ENCODE data around the gene ACCS.

The ACCS gene

GRCh38 chr11:44110231-44110679, 44.2 kb downstream of the ACCS start:
- no peaks in the 10 kb centered on the region for H3K4me1 ChIP-seq
- peak; percentile 54 to 57 for TF ChIP-seq CTCF (IDR thresholded peaks at IDR 0.05)
- intact Hi-C loops (cut with DNase I; ENCODE audit: low total_unique reads), result no loop called here
- no peaks in the 10 kb centered on the region for H3K9me3 ChIP-seq
- no peak overlapping the region for H3K4me3 ChIP-seq
- peak in 1 of 2 donors; percentile 49 for DNase-seq
- peaks cover 32 to 45% (median 42%) of the 10 kb centered on the region in 3 donors for H3K36me3 ChIP-seq
- no peak overlapping the region for H3K27ac ChIP-seq
- H3K27me3 ChIP-seq, result no peaks in the 10 kb centered on the region

GRCh38 chr11:44112091-44112821, 46.2 kb downstream of the ACCS start:
- peaks cover 44 to 56% (median 45%) of the 10 kb centered on the region in 3 donors for H3K36me3 ChIP-seq
- H3K4me1 ChIP-seq, result no peaks in the 10 kb centered on the region
- H3K4me3 ChIP-seq, result no peak overlapping the region
- no peaks in the 10 kb centered on the region for H3K9me3 ChIP-seq
- H3K27ac ChIP-seq, result no peak overlapping the region
- intact Hi-C loops (cut with DNase I; ENCODE audit: low total_unique reads), result no loop called here
- DNase-seq, result no peak
- no peaks in the 10 kb centered on the region for H3K27me3 ChIP-seq
- no peak for TF ChIP-seq CTCF (IDR thresholded peaks at IDR 0.05)

DNA sequence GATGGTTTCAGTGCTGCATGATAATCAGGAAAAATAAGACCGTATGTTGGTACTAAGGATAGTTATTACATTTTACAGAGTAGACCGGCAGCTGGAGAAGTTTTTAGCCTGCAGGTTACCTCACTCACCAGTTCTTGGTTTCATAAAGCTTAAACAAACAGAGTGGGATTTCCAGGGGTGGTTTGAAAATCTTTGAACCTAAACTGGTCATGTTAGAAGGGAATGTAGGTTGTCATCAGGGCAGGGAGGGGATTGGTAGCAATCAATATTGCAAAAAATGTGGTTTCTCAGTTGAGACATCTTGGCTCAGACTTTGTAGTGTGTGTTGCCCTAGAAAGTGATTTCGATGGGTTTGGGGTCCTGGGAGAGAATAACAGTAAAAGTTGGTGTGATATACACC, 46.9 kb downstream of the ACCS start:
- peaks cover 38 to 58% (median 40%) of the 10 kb centered on the region in 3 donors for H3K36me3 ChIP-seq
- H3K27me3 ChIP-seq, result no peaks in the 10 kb centered on the region
- DNase-seq, result no peak
- H3K4me3 ChIP-seq, result no peak overlapping the region
- no peak overlapping the region for H3K27ac ChIP-seq
- intact Hi-C loops (cut with DNase I; ENCODE audit: low total_unique reads), result no loop called here
- TF ChIP-seq CTCF (IDR thresholded peaks at IDR 0.05), result no peak
- H3K4me1 ChIP-seq, result no peaks in the 10 kb centered on the region
- no peaks in the 10 kb centered on the region for H3K9me3 ChIP-seq

DNA sequence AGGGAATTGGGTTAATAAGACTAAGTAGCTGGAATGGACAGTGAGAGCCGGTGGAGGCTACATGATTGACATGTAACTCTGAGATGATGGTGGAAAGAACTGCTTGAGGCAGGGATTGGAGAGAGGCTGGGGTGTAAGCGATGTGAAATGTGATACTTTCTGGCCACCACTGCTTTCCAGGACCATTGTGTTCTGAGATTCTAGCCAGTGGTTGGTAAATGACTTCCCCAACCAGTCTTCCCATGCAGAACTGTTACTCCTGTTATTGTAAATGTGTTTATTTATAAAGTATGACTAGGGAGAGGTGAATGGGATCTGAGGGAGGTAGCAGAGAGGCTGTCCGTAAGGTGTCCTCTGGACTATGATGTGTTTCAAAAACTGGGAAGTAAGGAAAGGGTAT, 47.5 kb downstream of the ACCS start:
- peaks cover 32 to 52% (median 34%) of the 10 kb centered on the region in 3 donors for H3K36me3 ChIP-seq
- TF ChIP-seq CTCF (IDR thresholded peaks at IDR 0.05), result no peak
- H3K9me3 ChIP-seq, result no peaks in the 10 kb centered on the region
- H3K27ac ChIP-seq, result no peak overlapping the region
- H3K4me1 ChIP-seq, result no peaks in the 10 kb centered on the region
- intact Hi-C loops (cut with DNase I; ENCODE audit: low total_unique reads), result no loop called here
- no peak for DNase-seq
- no peaks in the 10 kb centered on the region for H3K27me3 ChIP-seq
- no peak overlapping the region for H3K4me3 ChIP-seq

- Histone ChIP-seq H3K36me3 (peaks cover 27 to 47% (median 30%) of the 10 kb centered on the region in 3 donors), H3K27ac (no peak overlapping the region), H3K9me3 (no peaks in the 10 kb centered on the region), H3K4me1 (peaks cover 0 to 6% (median 0%) of the 10 kb centered on the region in 4 donors), H3K27me3 (no peaks in the 10 kb centered on the region), H3K4me3 (no peak overlapping the region)
- intact Hi-C loops (cut with DNase I; ENCODE audit: low total_unique reads), result no loop called here
- no peak for DNase-seq
- TF ChIP-seq CTCF (IDR thresholded peaks at IDR 0.05), result no peak
These were observed 50.3 kb downstream of the ACCS start for GRCh38 chr11:44116234-44116830.
